WERI-Rb-1 (cell line): Measurements from ENCODE around the gene SLC48A1.

Source experiments
- DNase-seq: peaks from one replicate; pipeline ENCODE4 v3.0.0-alpha.2; 2020
- H3K27ac ChIP-seq: fragments of 250-450 bp; sonication (Bioruptor Pico); 2 replicates; pipeline ENCODE4 v1.5.1; 2020; ENCODE audit warnings: mild to moderate bottlenecking, moderate library complexity
- H3K27me3 ChIP-seq: fragments of 250-450 bp; sonication (Bioruptor Pico); 2 replicates; pipeline ENCODE4 v1.5.1; 2021; ENCODE audit warnings: mild to moderate bottlenecking, low read depth, moderate library complexity; ENCODE audit not compliant: insufficient read depth, severe bottlenecking
- H3K36me3 ChIP-seq: fragments of 250-450 bp; sonication (Bioruptor Pico); 2 replicates; pipeline ENCODE4 v1.5.1; 2020; ENCODE audit warnings: mild to moderate bottlenecking, moderate library complexity
- H3K4me3 ChIP-seq: 2 replicates; pipeline ENCODE4 v1.5.1; 2011; ENCODE audit warnings: low read depth, mild to moderate bottlenecking, control low read depth, low read length
- H3K9me3 ChIP-seq: fragments of 250-450 bp; sonication (Bioruptor Pico); 2 replicates; pipeline ENCODE4 v1.5.1; 2021; ENCODE audit warnings: mild to moderate bottlenecking, moderate library complexity; ENCODE audit not compliant: severe bottlenecking
- TF ChIP-seq, protein P1 (sequence below): IDR thresholded peaks from 2 replicates; pipeline ENCODE4 v1.5.1; 2011; ENCODE audit warnings: low read depth, mild to moderate bottlenecking, control low read depth, inconsistent platforms, low read length

Gene SLC48A1

DNA sequence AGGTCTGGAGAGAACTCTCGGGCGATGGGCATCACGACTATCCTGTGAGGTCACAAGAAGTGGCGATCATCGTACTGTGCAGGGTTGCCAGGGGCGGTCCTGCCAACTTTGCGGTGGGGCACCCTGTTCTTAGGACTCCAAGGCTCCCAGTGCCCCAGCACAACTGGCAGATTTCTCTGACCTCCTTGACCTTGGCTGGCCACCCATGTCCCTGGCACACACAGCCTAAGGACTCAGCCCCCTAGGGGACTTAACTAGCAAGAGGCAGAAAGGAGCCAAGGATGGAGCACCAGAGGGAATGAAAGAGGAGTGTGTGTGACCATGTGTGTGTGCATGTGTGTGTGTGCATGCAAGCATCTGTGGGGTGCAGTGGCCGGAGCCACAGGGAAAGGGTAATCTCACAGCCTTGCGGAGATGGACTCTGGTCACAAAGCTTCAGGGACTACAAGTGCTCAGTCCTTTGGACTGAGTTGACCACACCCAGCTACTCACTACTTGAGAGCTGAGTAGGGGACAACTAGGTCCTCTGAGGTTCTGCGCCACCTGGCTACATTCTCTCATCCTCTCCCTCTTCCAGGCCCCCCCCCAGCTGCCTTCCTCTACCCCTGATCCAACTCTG is 13.7 kb downstream of the SLC48A1 start:
- DNase-seq: no peak
- Histone ChIP-seq H3K4me3 (no peak overlapping the region), H3K27ac (no peak overlapping the region), H3K36me3 (peaks cover 47% of the 10 kb centered on the region), H3K9me3 (no peaks in the 10 kb centered on the region), H3K27me3 (no peaks in the 10 kb centered on the region)
- TF ChIP-seq, protein P1, sequence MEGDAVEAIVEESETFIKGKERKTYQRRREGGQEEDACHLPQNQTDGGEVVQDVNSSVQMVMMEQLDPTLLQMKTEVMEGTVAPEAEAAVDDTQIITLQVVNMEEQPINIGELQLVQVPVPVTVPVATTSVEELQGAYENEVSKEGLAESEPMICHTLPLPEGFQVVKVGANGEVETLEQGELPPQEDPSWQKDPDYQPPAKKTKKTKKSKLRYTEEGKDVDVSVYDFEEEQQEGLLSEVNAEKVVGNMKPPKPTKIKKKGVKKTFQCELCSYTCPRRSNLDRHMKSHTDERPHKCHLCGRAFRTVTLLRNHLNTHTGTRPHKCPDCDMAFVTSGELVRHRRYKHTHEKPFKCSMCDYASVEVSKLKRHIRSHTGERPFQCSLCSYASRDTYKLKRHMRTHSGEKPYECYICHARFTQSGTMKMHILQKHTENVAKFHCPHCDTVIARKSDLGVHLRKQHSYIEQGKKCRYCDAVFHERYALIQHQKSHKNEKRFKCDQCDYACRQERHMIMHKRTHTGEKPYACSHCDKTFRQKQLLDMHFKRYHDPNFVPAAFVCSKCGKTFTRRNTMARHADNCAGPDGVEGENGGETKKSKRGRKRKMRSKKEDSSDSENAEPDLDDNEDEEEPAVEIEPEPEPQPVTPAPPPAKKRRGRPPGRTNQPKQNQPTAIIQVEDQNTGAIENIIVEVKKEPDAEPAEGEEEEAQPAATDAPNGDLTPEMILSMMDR: no peak

DNA sequence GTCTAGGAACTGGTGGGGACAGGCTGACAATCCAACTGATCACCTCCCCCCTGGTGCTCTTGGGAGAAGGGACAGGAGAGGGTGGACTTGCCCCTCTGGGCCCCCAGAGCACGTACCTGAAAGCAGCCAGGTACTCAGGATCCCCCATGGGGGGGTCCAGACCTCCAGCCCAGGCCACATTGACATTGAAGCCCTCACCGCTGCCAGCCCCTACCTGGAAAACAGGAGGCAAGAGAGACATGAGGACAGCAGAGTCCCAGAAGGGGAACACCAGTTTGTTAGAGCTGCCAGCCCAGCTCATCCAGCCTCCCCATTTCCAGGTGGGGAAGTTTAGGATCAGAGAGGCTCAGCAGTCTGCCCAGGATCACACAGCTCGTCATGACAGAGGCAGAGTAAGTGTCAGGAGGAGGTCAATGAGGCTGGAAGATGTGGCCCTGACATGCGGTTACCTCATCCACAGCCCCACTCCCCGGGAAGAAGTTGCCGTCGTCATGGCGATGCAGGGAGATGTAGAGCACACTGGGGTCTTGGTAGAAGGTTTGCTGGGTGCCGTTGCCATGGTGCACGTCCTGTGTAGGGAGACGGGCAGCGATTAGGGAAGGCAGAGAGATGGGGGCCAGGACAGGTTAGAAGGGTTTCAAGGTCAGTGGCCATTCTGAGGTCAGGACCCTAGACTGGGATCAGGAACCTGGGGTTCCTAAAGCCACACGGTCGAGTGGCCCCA is 14.7 kb downstream of the SLC48A1 start:
- Histone ChIP-seq H3K27me3 (no peaks in the 10 kb centered on the region), H3K9me3 (no peaks in the 10 kb centered on the region), H3K27ac (no peak overlapping the region), H3K4me3 (no peak overlapping the region), H3K36me3 (peaks cover 46% of the 10 kb centered on the region)
- TF ChIP-seq, protein P1: no peak
- DNase-seq: no peak

DNA sequence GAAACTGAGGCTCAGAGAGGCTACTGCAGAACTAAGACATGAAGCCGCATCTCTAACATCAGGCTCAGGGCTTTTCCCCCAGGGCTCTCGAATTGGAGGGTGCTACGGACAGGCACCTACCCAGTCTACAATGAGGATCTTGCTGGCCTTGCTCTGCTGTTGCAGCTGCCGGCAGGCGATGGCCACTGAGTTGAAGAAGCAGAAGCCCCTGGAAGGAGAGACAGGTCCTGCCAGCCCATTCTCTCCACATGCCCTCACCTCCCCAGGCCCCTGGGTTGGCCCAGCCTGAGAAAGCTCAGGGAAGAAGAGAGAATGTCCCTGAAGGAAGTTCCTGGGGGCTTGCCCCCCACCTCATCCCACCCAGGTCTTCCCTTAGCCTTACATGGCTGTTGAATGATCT is 16.1 kb downstream of the SLC48A1 start:
- Histone ChIP-seq H3K36me3 (peaks cover 37% of the 10 kb centered on the region), H3K27me3 (no peaks in the 10 kb centered on the region), H3K9me3 (no peaks in the 10 kb centered on the region), H3K27ac (no peak overlapping the region), H3K4me3 (no peak overlapping the region)
- TF ChIP-seq, protein P1: no peak
- no peak for DNase-seq

DNA sequence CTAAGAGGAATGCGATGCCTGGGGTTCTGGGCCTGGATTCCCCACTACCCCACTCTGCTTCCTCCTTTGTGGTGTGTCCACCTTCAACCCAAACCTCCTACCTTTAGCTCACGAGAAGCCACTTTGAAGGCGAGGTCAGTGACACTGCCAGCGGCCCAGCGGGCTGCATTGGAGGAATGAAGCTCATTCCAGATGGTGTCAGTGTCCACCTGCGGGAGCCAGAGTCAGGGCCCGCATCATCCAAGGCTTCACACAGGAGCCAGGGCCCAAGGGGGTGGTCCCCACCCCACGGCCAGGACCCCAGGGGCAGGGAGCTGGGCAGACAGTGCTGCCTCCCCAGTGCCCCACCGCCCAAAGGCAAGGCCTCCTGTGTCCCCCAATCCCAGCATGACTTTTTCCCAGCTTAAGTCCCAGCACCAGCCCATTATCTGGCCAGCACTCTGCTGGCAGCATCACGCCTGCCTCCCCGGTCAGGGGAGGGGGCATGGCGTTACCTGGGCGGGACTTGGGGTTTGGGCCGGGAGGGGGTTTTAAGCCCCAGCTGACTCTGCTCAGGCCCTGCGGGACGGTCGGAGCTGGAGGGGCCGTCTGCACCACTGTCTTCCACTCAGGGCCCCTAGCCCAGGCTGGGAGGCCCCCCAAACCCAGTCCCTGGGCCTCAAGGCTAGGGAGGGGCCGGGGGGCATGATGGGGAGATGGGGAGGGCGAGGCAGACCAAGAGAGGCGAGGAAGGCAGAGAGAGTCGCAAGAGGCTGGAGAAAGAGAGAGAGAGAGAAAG is 16.9 kb downstream of the SLC48A1 start:
- Histone ChIP-seq H3K36me3 (peaks cover 32% of the 10 kb centered on the region), H3K27me3 (no peaks in the 10 kb centered on the region), H3K27ac (no peak overlapping the region), H3K4me3 (no peak overlapping the region), H3K9me3 (no peaks in the 10 kb centered on the region)
- no peak for DNase-seq
- TF ChIP-seq, protein P1: no peak

DNA sequence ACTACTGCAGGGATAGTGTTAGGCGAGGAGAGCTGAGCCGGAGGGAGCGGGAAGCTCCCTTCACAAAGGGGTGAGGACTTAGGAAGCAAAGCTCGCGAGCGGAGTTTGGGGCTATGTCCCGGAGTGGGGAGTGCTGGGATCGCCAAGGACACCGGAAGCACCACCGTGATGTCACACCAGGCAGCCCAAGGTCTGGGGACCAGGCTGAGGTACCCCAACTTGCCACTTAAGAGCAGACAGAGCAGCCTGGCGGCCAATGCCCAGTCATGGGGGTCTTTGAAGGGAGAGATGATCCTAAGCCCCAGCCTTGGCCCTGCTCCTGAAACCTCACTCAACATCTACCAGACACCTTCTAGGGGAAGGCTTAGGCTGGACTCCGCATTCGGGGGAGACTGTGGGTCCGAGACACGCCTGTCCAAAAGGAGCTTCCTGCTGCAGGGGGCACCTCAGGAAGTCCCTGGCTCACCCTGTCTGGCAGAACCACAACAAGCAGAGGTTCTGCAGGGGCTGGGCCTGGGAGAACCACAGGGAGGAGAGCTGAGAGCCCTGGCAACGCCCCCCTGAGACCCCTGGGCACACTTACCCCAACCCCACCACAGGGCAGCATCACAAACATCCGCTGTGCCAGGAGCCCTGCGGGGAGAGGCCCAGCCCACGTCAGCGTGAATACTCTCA is 17.8 kb downstream of the SLC48A1 start:
- H3K36me3 ChIP-seq: peaks cover 25% of the 10 kb centered on the region
- H3K9me3 ChIP-seq: no peaks in the 10 kb centered on the region
- H3K4me3 ChIP-seq: no peak overlapping the region
- TF ChIP-seq, protein P1: no peak
- H3K27me3 ChIP-seq: no peaks in the 10 kb centered on the region
- H3K27ac ChIP-seq: no peak overlapping the region
- no peak for DNase-seq
